Lung (tissue), 12 donors: Measurements from ENCODE around the gene GGA1. TPM values are rescaled to one million over a fixed set of nuclear protein-coding genes. Genes with fewer than 3 reads are reported as not detected.
A peak's percentile ranks its signal among the peaks of the same experiment; 100 is the strongest.

ENCODE experiments used
- ATAC-seq: fragments of 200-7000 bp; cut with Tn5 transposase; one replicate; pipeline ENCODE4 v1.9.1; 2020; ENCODE audit warnings: moderate number of reproducible peaks; ENCODE audit not compliant: insufficient read depth, low FRiP score
- DNase-seq, 3 donors: peaks; one replicate each; pipeline ENCODE4 v3.0.0-alpha.2; 2013 to 2017
- H3K27ac ChIP-seq, 2 donors: one replicate each; pipeline ENCODE4 v1.5.1; 2013; ENCODE audit warnings: mild to moderate bottlenecking in 2 of 2, moderate library complexity in 2 of 2, control low read depth in 1 of 2, inconsistent platforms in 1 of 2, low read depth in 1 of 2, low read length in 1 of 2
- H3K27me3 ChIP-seq, 3 donors: one replicate each; pipeline ENCODE4 v1.5.1; 2013; ENCODE audit warnings: low read length in 2 of 3; ENCODE audit not compliant: control insufficient read depth in 3 of 3, insufficient read depth in 3 of 3
- H3K36me3 ChIP-seq, 4 donors: one replicate each; pipeline ENCODE4 v1.5.1; 2013; ENCODE audit warnings: low read length in 4 of 4, mild to moderate bottlenecking in 1 of 4, moderate library complexity in 1 of 4; ENCODE audit not compliant: control insufficient read depth in 4 of 4, insufficient read depth in 4 of 4
- H3K4me1 ChIP-seq, 5 donors: one replicate each; pipeline ENCODE4 v1.5.1; 2013; ENCODE audit warnings: low read length in 5 of 5, mild to moderate bottlenecking in 2 of 5, moderate library complexity in 1 of 5; ENCODE audit not compliant: control insufficient read depth in 5 of 5, insufficient read depth in 5 of 5
- H3K4me3 ChIP-seq: one replicate; pipeline ENCODE4 v1.5.1; 2013; ENCODE audit warnings: mild to moderate bottlenecking, control low read depth, moderate library complexity
- H3K9ac ChIP-seq, 2 donors: one replicate each; pipeline ENCODE4 v1.5.1; 2013; ENCODE audit warnings: low read length in 2 of 2, control low read depth in 1 of 2; ENCODE audit not compliant: insufficient read depth in 1 of 2
- H3K9me3 ChIP-seq, 4 donors: one replicate each; pipeline ENCODE4 v1.5.1; 2013; ENCODE audit warnings: low read length in 3 of 4, mild to moderate bottlenecking in 1 of 4, moderate library complexity in 1 of 4; ENCODE audit not compliant: control insufficient read depth in 4 of 4, insufficient read depth in 3 of 4
- CTCF ChIP-seq: IDR thresholded peaks from 2 replicates; pipeline ENCODE4 v1.5.1; 2012; ENCODE audit warnings: mild to moderate bottlenecking; ENCODE audit errors: control extremely low read depth, extremely low read depth
- WGBS, 2 donors: extraction: QIAGEN DNeasy Blood & Tissue Kit; methylation state at CpG; one replicate each; pipeline ENCODE4 v1.1.7; 2013; 5-methylcytosine and 5-hydroxymethylcytosine counted together
- polyA plus RNA-seq, 2 donors: library from polyadenylated mRNA; stranded (reverse); fragments of 200-250 nt; gene quantifications; one replicate each; pipeline ENCODE4 v1.2.1, GENCODE V29; 2013
- total RNA-seq, 2 donors: library from RNA; depleted of rRNA in 1 of 2; stranded (reverse); fragments of >200 nt in 1 of 2; gene quantifications; one replicate each; pipeline ENCODE4 v1.2.1, GENCODE V29; 2014 to 2021
- donor health status: control.
- donor health status: control.
- donor health status: Bipolar disorder and iron deficiency.
- donor health status: healthy.
- donor health status: DM: yes; HTN: yes; CAD: no.

GGA1 gene
- total and polyA plus RNA-seq, 4 donors = 51.5 to 72.4 (median 57.5) TPM

GRCh38 chr22:37633089-37633624 is 24.5 kb downstream of the GGA1 start:
- TF ChIP-seq CTCF = no peak
- ATAC-seq (no peak), DNase-seq (no peak)
- Histone ChIP-seq H3K4me3 (no peak overlapping the region), H3K27me3 (no peaks in the 10 kb centered on the region), H3K9ac (peak overlapping the region in 1 of 2 donors; percentile 40), H3K36me3 (peaks cover 0 to 35% (median 16%) of the 10 kb centered on the region in 4 donors), H3K9me3 (no peaks in the 10 kb centered on the region), H3K4me1 (peaks cover 7 to 62% (median 29%) of the 10 kb centered on the region in 5 donors), H3K27ac (peak overlapping the region; percentile 55 to 63)
- WGBS, 2 donors = 18 to 40% methylated on average over 11 of the region's 11 CpGs

GRCh38 chr22:37633625-37634416 is 25.2 kb downstream of the GGA1 start:
- peaks cover 7 to 68% (median 36%) of the 10 kb centered on the region in 5 donors for H3K4me1 ChIP-seq
- TF ChIP-seq CTCF = no peak
- peaks cover 0 to 33% (median 14%) of the 10 kb centered on the region in 4 donors for H3K36me3 ChIP-seq
- no peaks in the 10 kb centered on the region for H3K27me3 ChIP-seq
- ATAC-seq (peak; percentile 83), DNase-seq (peak; percentile 99)
- H3K9me3 ChIP-seq = no peaks in the 10 kb centered on the region
- 6 to 9% methylated on average over 23 to 24 of the region's 24 CpGs for WGBS, 2 donors
- H3K9ac ChIP-seq = peak overlapping the region; percentile 38 to 40
- H3K27ac ChIP-seq = peak overlapping the region; percentile 55 to 63
- H3K4me3 ChIP-seq = no peak overlapping the region

- Histone ChIP-seq H3K9me3 (no peaks in the 10 kb centered on the region), H3K36me3 (peaks cover 0 to 27% (median 12%) of the 10 kb centered on the region in 4 donors), H3K4me3 (no peak overlapping the region), H3K9ac (peak overlapping the region; percentile 38 to 45), H3K27ac (peak overlapping the region in 1 of 2 donors; percentile 55), H3K27me3 (no peaks in the 10 kb centered on the region), H3K4me1 (peaks cover 7 to 71% (median 36%) of the 10 kb centered on the region in 5 donors)
- TF ChIP-seq CTCF = no peak
- no peak for ATAC-seq
- DNase-seq = no peak
- WGBS, 2 donors = 22 to 36% methylated on average over 8 of the region's 8 CpGs
Measured at GRCh38 chr22:37634417-37634924, 25.8 kb downstream of the GGA1 start.
